ENCODE measurements around the gene FGFR1OP2.
"Not testable (repeated sequence)": the region's sequence is repeated elsewhere in the genome, so short reads cannot be mapped to it uniquely, and the experiment has no call there.

Gene FGFR1OP2

DNA sequence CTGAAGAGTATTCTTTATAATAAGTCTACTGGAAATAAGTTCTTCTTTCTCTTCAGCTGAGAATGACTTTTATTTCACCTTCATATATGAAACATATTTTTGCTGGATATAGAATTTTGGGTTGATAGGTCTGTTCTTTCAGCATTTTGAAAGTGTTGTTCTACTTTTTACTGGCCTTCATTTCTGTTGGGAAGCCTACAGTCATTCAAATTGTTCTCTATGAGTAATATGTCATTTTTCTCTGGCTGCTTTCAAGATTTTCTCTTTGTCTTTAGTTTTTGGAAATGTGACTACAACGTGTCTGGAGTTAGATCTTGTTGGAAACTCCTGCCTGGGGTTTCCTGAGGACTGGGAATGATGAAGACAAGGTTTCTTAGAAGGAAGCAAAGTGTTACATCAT, 10.0 kb downstream of the FGFR1OP2 start:
- DNase-seq = no peak

- DNase-seq = no peak
Measured at GRCh38 chr12:26953447-26953846, 15.2 kb downstream of the FGFR1OP2 start.

DNA sequence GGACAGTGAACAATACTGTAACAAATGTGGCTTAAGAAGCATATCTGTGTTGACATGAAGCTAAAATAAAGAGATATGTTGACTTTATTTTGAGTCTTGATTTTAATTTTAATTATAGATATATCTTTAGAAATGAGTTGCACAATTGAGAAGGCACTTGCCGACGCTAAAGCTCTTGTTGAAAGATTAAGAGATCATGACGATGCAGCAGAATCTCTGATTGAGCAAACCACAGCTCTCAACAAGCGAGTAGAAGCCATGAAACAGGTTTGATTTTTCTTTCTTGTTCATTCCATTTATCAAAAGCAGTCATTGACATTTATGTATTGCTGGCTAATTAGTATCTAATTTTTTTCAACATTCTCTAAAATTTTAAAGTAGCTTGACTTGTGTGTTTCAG, 15.8 kb downstream of the FGFR1OP2 start:
- no peak for DNase-seq

DNA sequence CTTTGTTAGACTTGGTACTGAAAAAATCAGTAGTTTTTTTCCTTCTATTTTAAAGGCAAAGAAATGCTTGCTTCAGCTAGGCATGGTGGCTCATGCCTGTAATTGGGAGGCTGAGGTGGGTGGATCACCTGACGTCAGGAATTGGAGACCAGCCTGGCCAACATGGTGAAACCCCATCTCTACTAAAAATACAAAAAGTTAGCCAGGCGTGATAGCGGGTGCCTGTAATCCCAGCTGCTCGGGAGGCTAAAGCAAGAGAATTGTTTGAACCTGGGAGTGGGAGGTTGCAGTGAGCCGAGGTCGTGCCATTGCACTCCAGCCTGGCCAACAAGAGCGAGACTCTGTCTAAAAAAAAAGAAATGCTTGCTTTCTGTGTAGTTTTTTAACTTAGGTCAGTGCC, 23.1 kb downstream of the FGFR1OP2 start:
- not testable (repeated sequence) for DNase-seq

GRCh38 chr12:26961803-26962202, 23.5 kb downstream of the FGFR1OP2 start:
- no peak for DNase-seq

- no peak for DNase-seq
Measured at GRCh38 chr12:26963413-26963812, 25.1 kb downstream of the FGFR1OP2 start.

- DNase-seq = no peak
Measured at GRCh38 chr12:26966842-26967241, 28.6 kb downstream of the FGFR1OP2 start.

DNA sequence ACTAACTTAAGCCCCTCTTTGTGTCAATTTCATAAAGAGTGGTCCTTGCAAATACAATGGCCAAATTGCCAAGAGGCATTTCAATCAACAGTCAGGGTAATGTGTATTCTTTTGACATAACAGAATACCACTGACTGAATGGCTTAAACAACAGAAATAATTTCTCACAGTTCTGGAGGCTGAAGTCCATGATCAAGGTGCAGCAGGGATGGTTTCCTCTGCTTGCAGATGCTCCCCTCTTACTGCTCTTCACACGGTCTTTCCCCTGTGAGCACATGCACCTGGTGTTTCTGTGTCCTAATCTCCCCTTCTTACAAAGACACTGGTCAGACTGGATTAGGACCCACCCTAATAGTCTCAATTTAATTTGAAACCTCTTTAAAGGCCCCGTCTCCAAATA, 31.9 kb downstream of the FGFR1OP2 start:
- no peak for DNase-seq

GRCh38 chr12:26971963-26972362, 33.7 kb downstream of the FGFR1OP2 start:
- DNase-seq = peak; percentile 50

DNA sequence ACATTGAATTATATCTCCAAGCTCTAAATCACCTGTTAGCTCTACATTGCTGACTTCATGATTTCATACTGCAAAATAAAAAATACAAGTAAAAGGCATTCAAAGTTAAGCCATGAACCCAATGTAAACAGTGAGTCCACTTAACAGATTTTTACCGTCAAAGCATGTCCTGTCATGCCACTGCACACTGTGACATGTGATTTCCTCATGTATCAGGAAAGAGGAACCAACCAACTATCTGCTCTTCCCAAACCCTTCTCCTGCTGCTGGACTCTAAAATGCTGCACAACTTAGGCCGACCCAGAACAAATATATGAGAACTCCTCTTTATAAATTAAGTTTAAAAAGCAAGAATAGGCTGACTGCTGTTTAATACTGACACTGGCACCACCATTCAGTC, 38.4 kb downstream of the FGFR1OP2 start:
- DNase-seq = no peak

- DNase-seq = no peak
Measured at GRCh38 chr12:26978801-26979200, 40.5 kb downstream of the FGFR1OP2 start.

DNA sequence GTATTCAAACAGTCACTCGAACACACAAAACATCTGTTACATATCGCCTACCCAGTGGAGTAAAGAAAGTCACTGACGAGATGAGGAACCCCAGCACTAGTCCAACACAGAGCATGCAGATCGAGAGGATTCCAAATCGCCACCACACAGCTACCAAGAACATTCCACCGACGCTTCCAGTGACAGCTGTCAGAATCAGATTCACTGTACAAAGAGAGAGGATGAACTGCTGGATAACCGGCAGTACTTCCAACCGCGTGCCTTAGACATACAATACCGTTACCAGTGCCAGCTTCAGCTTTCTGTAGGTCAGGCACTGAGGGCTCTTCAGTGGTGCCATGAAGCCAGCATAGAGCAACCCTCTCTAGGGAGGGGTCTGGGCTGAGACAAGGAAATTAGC, 41.5 kb downstream of the FGFR1OP2 start:
- no peak for DNase-seq

DNA sequence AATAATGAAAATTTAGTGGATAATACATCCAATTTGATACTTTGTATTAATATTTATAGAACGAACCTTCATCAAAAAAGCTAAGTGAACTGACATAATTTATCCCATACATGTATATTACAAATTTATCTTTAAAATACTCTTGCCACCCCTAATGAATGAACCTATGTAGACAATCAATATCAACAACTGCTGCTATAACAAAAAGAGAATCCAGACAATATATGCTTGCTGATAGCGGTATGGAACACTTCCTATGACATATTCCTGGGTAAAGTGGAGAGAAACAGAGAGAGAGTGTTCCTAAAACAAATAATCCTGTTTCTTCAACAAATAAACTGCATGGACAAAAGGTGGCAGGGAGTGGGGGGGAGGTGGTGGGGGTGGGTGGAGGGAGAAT, 44.6 kb downstream of the FGFR1OP2 start:
- DNase-seq = no peak

GRCh38 chr12:26987634-26988424, 49.6 kb downstream of the FGFR1OP2 start:
- no peak for DNase-seq

GRCh38 chr12:26988703-26989102, 50.4 kb downstream of the FGFR1OP2 start:
- DNase-seq = no peak

GRCh38 chr12:26989873-26990272, 51.6 kb downstream of the FGFR1OP2 start:
- no peak for DNase-seq

DNA sequence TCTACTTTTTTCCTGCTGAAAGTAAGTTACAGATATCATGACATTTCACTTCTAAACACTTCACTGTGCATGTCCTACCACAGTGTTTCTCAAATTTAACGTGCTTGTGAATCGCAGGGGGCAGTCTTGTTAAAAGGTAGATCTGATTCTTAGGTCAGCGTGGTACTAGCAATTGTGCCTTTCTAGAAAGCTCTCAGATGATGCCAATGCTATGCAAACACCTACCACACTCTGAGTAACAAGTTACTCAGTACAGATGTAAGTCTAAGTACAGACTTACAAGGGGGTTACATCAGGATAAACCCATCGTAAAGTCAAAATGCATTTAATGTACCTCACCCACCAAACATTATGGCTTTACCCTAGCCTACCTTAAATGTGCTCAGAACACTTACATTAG, 53.6 kb downstream of the FGFR1OP2 start:
- DNase-seq = no peak

GRCh38 chr12:26994109-26994508, 55.8 kb downstream of the FGFR1OP2 start:
- DNase-seq = no peak

DNA sequence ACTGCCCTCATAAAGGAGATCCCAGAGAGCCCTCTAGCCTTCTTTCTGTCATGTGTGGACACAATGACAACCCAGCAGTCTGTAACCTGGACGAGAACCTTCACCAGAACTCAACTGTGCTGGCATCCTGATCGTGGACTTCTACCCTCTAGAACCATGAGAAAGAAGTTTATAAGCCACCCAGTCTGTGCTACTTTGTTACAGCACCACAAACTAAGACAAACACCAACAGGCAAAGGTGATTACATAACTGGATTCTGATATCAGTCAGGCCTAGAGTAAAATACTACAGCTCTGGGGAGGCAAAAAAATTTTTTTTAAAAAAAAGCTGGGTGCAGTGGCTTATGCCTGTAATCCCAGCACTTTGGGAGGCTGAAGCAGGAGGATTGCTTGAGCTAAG, 57.4 kb downstream of the FGFR1OP2 start:
- no peak for DNase-seq

- no peak for DNase-seq
Measured at GRCh38 chr12:26997003-26997402, 58.7 kb downstream of the FGFR1OP2 start.

- no peak for DNase-seq
Measured at GRCh38 chr12:27000961-27001360, 62.7 kb downstream of the FGFR1OP2 start.

GRCh38 chr12:27001663-27002062, 63.4 kb downstream of the FGFR1OP2 start:
- no peak for DNase-seq

DNA sequence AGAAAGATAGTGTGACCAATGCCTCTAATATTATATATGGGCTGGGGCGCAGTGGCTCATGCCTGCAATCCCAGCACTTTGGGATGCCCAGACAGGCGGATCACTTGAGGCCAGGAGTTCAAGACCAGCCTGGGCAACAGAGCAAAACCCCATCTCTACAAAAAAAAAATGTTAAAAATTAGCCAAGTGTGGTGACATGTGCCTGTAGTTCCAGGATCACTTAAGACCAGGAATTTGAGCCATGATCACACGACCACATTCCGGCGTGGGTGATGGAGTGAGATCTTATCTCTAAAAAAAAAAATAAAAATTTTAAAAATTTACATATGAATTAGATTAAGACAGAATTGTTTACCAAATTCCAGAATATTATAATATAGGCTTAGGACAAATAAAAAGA, 63.9 kb downstream of the FGFR1OP2 start:
- DNase-seq = no peak

DNA sequence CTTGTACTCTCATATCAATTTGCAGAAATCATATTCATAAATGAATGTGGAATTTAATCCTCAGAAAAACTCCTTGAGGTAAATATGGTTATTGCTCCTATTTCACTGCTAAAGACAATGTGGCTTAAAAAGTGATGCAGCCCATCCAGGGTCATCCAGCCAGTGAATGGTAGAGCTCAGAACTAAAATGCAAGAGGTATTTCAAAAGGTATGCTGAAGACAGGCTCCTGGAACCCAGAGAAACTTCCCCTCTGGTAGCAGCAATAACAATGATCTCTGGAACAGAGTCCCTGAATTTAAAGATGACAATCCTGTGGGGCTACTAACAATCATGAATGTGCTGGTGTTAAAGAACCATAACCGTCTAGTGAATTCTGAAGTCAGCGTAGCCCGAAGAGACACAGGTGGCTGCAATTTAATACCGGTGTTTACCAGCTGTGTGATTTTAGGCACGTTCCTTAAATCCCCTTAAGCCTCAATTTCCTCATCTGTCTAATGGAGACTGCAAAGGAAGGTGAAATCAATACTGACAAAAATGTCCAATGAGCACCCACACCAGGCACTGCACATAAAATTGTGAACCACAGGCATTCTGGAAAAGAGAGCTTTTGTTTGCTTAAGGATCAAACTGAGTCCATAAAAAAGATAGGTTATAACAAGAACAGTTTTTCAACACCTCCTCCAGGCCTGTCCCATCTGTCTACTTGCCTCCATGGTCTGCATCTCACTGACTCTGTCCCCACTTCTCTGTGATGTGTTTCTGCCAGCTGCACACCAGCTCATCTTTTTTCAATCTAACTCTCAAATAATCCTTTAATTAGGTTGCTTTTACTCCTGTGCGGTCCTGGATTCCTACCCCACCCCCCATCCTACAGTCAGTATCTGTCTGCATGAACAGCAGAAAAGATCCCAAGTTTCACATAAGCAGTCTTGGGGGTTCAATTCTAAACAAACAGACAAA, 65.4 kb downstream of the FGFR1OP2 start:
- no peak for DNase-seq

Measured in CD4-positive, alpha-beta T cell treated with Interleukin-6 for 4 hours (primary cell).